Measurements from ENCODE around the gene ATG5. TPM values are rescaled to one million over a fixed set of nuclear protein-coding genes. Genes with fewer than 3 reads are reported as not detected.

Gene ATG5
- polyA plus RNA-seq, 1 donor (not counting 4 experiments of a cell fraction or from before 2014, with no cell fraction given): 60.0 TPM

DNA sequence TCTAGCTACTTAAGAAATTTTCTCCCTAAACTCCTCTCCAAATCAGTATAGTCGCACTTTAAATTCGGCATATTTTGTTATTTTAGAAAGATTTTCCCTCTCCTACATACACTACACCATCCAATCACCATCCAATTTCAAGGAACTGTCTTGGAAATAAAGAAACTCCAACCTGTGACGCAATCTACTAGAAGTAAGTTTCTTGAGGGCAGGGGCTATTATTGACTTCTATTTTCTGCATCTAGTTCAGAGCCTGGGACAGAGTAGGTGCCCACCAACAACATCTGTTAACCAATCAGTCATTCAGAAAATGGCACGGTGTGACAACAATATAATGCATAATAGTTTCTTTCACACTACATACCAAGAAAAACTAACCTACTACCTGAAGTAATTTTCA is 3.6 kb downstream of the ATG5 start:
- FAIRE-seq: no peak
- H3K4me2 ChIP-seq (ENCODE audit: control insufficient read depth, extremely low read depth, insufficient read depth, low read depth, low read length): no peak overlapping the region
- H3K9ac ChIP-seq (ENCODE audit: control insufficient read depth, extremely low read depth, insufficient read depth, low read length): no peak overlapping the region
- H3K4me1 ChIP-seq (ENCODE audit: control insufficient read depth, extremely low read depth, insufficient read depth, low read length): peaks cover 11% of the 10 kb centered on the region
- H3K36me3 ChIP-seq (ENCODE audit: control insufficient read depth in 2 of 2, extremely low read depth in 1 of 2, insufficient read depth in 2 of 2, low read length in 2 of 2): no peaks in the 10 kb centered on the region
- H2AFZ ChIP-seq (ENCODE audit: control insufficient read depth, low read length): no peak overlapping the region
- H4K20me1 ChIP-seq (ENCODE audit: control insufficient read depth, extremely low read depth, insufficient read depth, low read length): no peaks in the 10 kb centered on the region
- no peaks in the 10 kb centered on the region for H3K27me3 ChIP-seq (ENCODE audit: control insufficient read depth, extremely low read depth, insufficient read depth, low read length)
- peaks cover 77% of the 10 kb centered on the region for H3K79me2 ChIP-seq (ENCODE audit: control insufficient read depth, insufficient read depth, low read length)
- no peak overlapping the region for H3K27ac ChIP-seq (ENCODE audit: control insufficient read depth, insufficient read depth, low read length)
- H3K9me1 ChIP-seq (ENCODE audit: control insufficient read depth, extremely low read depth, insufficient read depth, low read length): no peaks in the 10 kb centered on the region
- DNase-seq (ENCODE audit: low read depth, low spot score): no peak
- dilution Hi-C loops (cut with MboI; ENCODE audit: extremely low pct_ligation_motif_present, low sequenced_read_pairs): no loop called here
- H3K9me3 ChIP-seq (ENCODE audit: control insufficient read depth, low read depth, low read length): no peaks in the 10 kb centered on the region
- TF ChIP-seq, protein P1, sequence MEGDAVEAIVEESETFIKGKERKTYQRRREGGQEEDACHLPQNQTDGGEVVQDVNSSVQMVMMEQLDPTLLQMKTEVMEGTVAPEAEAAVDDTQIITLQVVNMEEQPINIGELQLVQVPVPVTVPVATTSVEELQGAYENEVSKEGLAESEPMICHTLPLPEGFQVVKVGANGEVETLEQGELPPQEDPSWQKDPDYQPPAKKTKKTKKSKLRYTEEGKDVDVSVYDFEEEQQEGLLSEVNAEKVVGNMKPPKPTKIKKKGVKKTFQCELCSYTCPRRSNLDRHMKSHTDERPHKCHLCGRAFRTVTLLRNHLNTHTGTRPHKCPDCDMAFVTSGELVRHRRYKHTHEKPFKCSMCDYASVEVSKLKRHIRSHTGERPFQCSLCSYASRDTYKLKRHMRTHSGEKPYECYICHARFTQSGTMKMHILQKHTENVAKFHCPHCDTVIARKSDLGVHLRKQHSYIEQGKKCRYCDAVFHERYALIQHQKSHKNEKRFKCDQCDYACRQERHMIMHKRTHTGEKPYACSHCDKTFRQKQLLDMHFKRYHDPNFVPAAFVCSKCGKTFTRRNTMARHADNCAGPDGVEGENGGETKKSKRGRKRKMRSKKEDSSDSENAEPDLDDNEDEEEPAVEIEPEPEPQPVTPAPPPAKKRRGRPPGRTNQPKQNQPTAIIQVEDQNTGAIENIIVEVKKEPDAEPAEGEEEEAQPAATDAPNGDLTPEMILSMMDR (optimal IDR thresholded peaks at IDR 0.05 in 1 of 3, IDR thresholded peaks at IDR 0.05 in 1 of 3, conservative IDR thresholded peaks at IDR 0.05 in 1 of 3; ENCODE audit: extremely low read depth in 1 of 3, insufficient read depth in 2 of 3, low read length in 3 of 3): no peak
- TF ChIP-seq EZH2 (IDR thresholded peaks at IDR 0.05; ENCODE audit: low read length): no peak
- no peak overlapping the region for H3K4me3 ChIP-seq (ENCODE audit: control insufficient read depth in 2 of 3, extremely low read depth in 1 of 3, insufficient read depth in 2 of 3, low read depth in 1 of 3, low read length in 3 of 3)

GRCh38 chr6:106318851-106319250 is 6.7 kb downstream of the ATG5 start:
- Histone ChIP-seq H3K4me1 (ENCODE audit: control insufficient read depth, extremely low read depth, insufficient read depth, low read length) (peaks cover 13% of the 10 kb centered on the region), H3K27me3 (ENCODE audit: control insufficient read depth, extremely low read depth, insufficient read depth, low read length) (no peaks in the 10 kb centered on the region), H3K4me2 (ENCODE audit: control insufficient read depth, extremely low read depth, insufficient read depth, low read depth, low read length) (no peak overlapping the region), H2AFZ (ENCODE audit: control insufficient read depth, low read length) (no peak overlapping the region), H3K79me2 (ENCODE audit: control insufficient read depth, insufficient read depth, low read length) (peaks cover 89% of the 10 kb centered on the region), H3K4me3 (ENCODE audit: control insufficient read depth in 2 of 3, extremely low read depth in 1 of 3, insufficient read depth in 2 of 3, low read depth in 1 of 3, low read length in 3 of 3) (no peak overlapping the region), H4K20me1 (ENCODE audit: control insufficient read depth, extremely low read depth, insufficient read depth, low read length) (no peaks in the 10 kb centered on the region), H3K36me3 (ENCODE audit: control insufficient read depth in 2 of 2, extremely low read depth in 1 of 2, insufficient read depth in 2 of 2, low read length in 2 of 2) (peaks cover 5 to 7% of the 10 kb centered on the region in 2 experiments), H3K27ac (ENCODE audit: control insufficient read depth, insufficient read depth, low read length) (no peak overlapping the region), H3K9me1 (ENCODE audit: control insufficient read depth, extremely low read depth, insufficient read depth, low read length) (no peaks in the 10 kb centered on the region), H3K9ac (ENCODE audit: control insufficient read depth, extremely low read depth, insufficient read depth, low read length) (no peak overlapping the region), H3K9me3 (ENCODE audit: control insufficient read depth, low read depth, low read length) (no peaks in the 10 kb centered on the region)
- DNase-seq (ENCODE audit: low read depth, low spot score): no peak
- dilution Hi-C loops (cut with MboI; ENCODE audit: extremely low pct_ligation_motif_present, low sequenced_read_pairs): no loop called here
- FAIRE-seq: no peak
- no peak for TF ChIP-seq EZH2 (IDR thresholded peaks at IDR 0.05; ENCODE audit: low read length)
- TF ChIP-seq, protein P1 (optimal IDR thresholded peaks at IDR 0.05 in 1 of 3, IDR thresholded peaks at IDR 0.05 in 1 of 3, conservative IDR thresholded peaks at IDR 0.05 in 1 of 3; ENCODE audit: extremely low read depth in 1 of 3, insufficient read depth in 2 of 3, low read length in 3 of 3): no peak

Data from keratinocyte (primary cell).